SKM-1 treated with dmso at 0.1 percent for 144 hours (cell line): ENCODE results near the gene CASQ2.

Experiments used
- DNase-seq: peaks from one replicate; lab custom pipeline; 2025; ENCODE audit not compliant: unreplicated experiment; lab: John Stamatoyannopoulos, UW

Gene CASQ2

GRCh38 chr1:115668579-115668978 is 99.9 kb downstream of the CASQ2 start:
- DNase-seq, result peak; percentile 23

GRCh38 chr1:115666702-115667101 is 101.8 kb downstream of the CASQ2 start:
- DNase-seq, result no peak

- DNase-seq, result no peak
These were observed 102.3 kb downstream of the CASQ2 start for GRCh38 chr1:115666206-115666605.

- no peak for DNase-seq
These were observed 103.0 kb downstream of the CASQ2 start for GRCh38 chr1:115665319-115666096.

GRCh38 chr1:115661157-115661556 is 107.4 kb downstream of the CASQ2 start:
- DNase-seq, result no peak

- DNase-seq, result no peak
These were observed 108.4 kb downstream of the CASQ2 start for GRCh38 chr1:115660151-115660550.

GRCh38 chr1:115658646-115659045 is 109.9 kb downstream of the CASQ2 start:
- DNase-seq, result no peak

- no peak for DNase-seq
These were observed 111.9 kb downstream of the CASQ2 start for GRCh38 chr1:115656461-115657077.

GRCh38 chr1:115655916-115656315 is 112.6 kb downstream of the CASQ2 start:
- no peak for DNase-seq

GRCh38 chr1:115655306-115655663 is 113.2 kb downstream of the CASQ2 start:
- DNase-seq, result no peak

- DNase-seq, result no peak
These were observed 113.7 kb downstream of the CASQ2 start for GRCh38 chr1:115654663-115655305.

- no peak for DNase-seq
These were observed 114.4 kb downstream of the CASQ2 start for GRCh38 chr1:115654125-115654524.

GRCh38 chr1:115652236-115652788 is 116.2 kb downstream of the CASQ2 start:
- no peak for DNase-seq

GRCh38 chr1:115651391-115651790 is 117.1 kb downstream of the CASQ2 start:
- no peak for DNase-seq

- DNase-seq, result no peak
These were observed 117.6 kb downstream of the CASQ2 start for GRCh38 chr1:115650961-115651360.
